NB4 (cell line): ENCODE data around the gene TEX19.
"Not testable (repeated sequence)": the region's sequence is repeated elsewhere in the genome, so short reads cannot be mapped to it uniquely, and the experiment has no call there.

Source experiments
- DNase-seq: peaks from one replicate; pipeline ENCODE4 v3.0.0; 2010; ENCODE audit warnings: low read depth
- H3K4me3 ChIP-seq: one replicate; pipeline ENCODE4 v1.5.1; 2011; ENCODE audit warnings: mild to moderate bottlenecking, low read depth, low read length, moderate library complexity
- CTCF ChIP-seq: IDR thresholded peaks from one replicate; pipeline ENCODE4 v1.5.1; 2012; ENCODE audit warnings: low read depth, low read length
- MAX ChIP-seq: IDR thresholded peaks from 2 replicates; pipeline ENCODE4 v1.6.1; 2011; ENCODE audit warnings: low read depth, low read length
- MYC ChIP-seq: IDR thresholded peaks from 2 replicates; pipeline ENCODE4 v1.6.1; 2011; ENCODE audit warnings: low read depth, low read length
- POLR2A ChIP-seq: IDR thresholded peaks from 2 replicates; pipeline ENCODE4 v1.6.1; 2011; ENCODE audit warnings: mild to moderate bottlenecking; ENCODE audit not compliant: insufficient read length; ENCODE audit errors: extremely low read depth

Gene TEX19

DNA sequence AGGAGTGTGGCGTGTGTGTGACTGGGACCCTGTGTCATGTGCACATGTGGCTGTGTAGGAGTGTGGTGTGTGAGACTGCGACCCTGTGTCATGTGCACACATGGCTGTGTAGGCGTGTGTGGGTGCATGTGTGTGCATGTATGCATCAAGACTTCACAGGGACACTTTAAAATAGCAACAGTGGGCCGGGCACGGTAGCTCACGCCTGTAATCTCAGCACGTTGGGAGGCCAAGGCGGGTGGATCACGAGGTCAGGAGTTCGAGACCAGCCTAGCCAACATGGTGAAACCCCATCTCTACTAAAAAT is 22.6 kb downstream of the TEX19 start:
- TF ChIP-seq MAX: peak; percentile 37; the same call in 1 of the 2 replicates
- not testable (repeated sequence) for DNase-seq, H3K4me3 ChIP-seq

DNA sequence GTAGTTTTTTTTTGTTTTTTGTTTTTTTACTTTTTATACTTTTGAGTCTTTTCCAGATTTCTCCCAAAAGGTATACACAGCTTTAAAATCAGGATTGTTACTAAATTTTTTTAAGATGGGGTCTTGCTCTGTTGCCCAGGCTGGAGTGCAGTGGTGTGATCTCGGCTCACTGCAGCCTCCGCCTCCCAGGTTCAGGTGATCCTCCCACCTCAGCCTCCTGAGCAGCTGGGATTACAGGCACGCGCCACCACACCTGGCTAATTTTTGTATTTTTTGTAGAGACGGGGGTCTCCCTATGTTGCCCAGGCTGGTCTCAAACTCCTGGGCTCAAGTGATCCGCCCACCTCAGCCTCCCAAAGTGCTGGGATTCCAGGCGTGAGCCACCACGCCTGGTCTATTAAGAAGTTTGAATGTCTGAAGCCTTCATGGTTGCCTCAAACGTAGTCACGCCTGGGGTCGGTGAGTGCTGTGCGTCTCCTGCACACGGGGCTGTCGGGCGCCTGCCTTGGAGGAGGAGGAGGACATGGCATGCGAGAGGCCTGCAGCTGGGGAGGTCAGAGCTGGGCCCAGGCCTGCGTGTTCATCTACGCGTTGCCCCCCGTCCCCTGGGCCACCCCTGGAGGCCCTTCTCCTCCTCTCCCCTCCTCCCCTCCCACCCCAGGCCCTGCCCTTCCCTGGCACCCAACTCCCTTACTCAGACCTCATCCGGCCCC is 23.3 kb downstream of the TEX19 start:
- DNase-seq, H3K4me3 ChIP-seq: not testable (repeated sequence)

DNA sequence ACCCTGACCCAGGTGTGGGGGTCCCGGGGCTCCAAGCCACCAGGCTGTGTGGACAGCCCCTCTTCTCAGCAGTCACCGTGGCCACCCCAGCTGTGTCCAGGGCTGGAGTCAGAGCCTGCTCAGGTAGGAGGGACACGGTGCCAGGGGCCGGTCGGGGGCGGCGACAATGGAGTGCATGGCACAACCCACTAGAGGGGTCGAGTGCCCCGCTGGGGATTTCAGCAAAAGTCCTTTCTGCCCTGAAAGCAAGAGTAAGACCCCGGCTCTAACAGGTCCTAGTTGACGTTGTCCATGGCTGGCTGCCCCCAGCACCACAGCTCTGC is 23.8 kb downstream of the TEX19 start:
- TF ChIP-seq POLR2A: no peak
- TF ChIP-seq CTCF: no peak
- TF ChIP-seq MYC: no peak
- TF ChIP-seq MAX: no peak
- H3K4me3 ChIP-seq: no peak overlapping the region
- no peak for DNase-seq

- no peak for DNase-seq
- H3K4me3 ChIP-seq: no peak overlapping the region
- TF ChIP-seq MYC (no peak), POLR2A (no peak)
Measured at GRCh38 chr17:82383411-82383810, 24.4 kb downstream of the TEX19 start.

- TF ChIP-seq MAX: no peak
- no peak for TF ChIP-seq CTCF
- no peak for TF ChIP-seq MYC
- no peak for TF ChIP-seq POLR2A
- DNase-seq: no peak
- no peak overlapping the region for H3K4me3 ChIP-seq
Measured at GRCh38 chr17:82384051-82384729, 25.1 kb downstream of the TEX19 start.

DNA sequence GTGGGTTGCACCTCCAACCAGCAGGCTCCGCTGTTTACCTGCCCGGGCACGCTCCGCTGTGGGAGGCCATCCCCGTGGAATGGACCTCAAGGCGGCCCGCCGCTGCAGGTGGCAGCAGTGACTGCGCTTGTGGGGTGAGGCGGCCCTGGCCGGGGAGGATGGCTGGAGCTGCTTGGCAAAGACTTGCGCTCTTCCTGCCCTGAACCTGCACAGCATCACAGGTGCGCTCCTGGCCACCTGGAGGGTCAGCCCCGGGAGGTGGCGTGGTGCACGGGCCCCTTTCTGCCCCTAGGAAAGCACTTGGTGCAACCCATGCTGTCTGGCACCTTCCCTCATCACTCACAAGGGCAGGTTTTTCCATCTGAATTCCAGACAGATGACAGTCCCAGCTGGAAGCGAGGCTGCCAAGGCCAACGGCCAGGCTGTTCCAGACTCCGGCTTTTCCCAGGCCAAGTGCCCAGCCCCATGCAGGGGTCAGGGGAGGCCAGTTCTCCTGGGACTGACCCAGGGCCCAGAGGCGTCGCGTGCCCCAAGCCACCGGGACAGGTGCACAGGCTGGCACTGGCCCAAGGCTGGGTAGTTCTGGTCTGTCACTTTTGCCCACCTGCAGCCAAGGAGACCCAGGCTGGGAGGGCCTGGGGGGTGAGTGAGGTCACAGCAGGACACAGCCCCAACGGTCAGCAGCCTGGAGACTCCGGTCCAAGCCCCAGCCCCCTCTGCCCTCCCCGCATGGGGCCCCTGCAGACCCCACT is 25.9 kb downstream of the TEX19 start:
- TF ChIP-seq MYC (no peak), CTCF (no peak), POLR2A (no peak), MAX (no peak)
- DNase-seq: no peak
- no peak overlapping the region for H3K4me3 ChIP-seq

DNA sequence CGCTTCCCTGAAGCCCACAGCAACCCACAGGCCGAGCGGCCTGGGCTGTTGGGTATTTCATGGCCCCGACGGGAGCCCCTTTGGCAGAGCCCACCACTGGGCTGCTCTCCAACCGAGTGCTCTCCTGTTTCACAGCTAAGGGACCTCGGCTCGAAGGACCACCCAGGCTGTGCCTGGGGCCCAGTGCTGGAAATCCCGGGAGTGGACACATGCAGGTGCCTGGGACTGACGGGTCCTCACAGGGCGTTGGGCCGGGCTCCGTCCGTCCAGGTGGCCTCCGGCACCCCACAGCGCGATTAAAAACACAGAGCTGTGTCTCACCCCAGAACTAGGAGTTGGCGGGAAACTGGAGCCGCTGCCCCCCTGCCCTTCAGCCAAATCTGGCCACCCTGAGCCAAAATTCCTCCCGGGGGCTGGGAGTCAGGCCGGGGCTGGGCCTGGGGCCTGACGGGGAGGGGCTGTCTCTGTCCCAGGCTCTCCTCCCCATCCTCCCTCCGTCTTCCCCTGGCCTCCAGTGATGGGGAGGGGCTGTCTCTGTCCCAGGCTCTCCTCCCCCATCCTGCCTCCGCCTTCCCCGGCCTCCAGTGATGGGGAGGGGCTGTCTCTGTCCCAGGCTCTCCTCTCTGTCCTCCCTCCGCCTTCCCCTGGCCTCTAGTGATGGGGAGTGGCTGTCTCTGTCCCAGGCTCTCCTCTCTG is 26.7 kb downstream of the TEX19 start:
- TF ChIP-seq MAX: no peak
- TF ChIP-seq CTCF: no peak
- no peak for TF ChIP-seq POLR2A
- H3K4me3 ChIP-seq: no peak overlapping the region
- no peak for DNase-seq
